Breast epithelium (tissue), 4 donors: Measurements from ENCODE around the gene MECR. TPM values are rescaled to one million over a fixed set of nuclear protein-coding genes. Genes with fewer than 3 reads are reported as not detected.
"Not testable (repeated sequence)": the region's sequence is repeated elsewhere in the genome, so short reads cannot be mapped to it uniquely, and the experiment has no call there.

Experiments used
- DNase-seq, 2 donors: peaks; one replicate each; pipeline ENCODE4 v3.0.0-alpha.2; 2019; ENCODE audit warnings: low spot score in 2 of 2
- H3K27ac ChIP-seq, 2 donors: fragments of 200-600 bp; sonication (generic) in 1 of 2; one replicate each; pipeline ENCODE4 v1.5.1; 2016 to 2019; ENCODE audit warnings: mild to moderate bottlenecking in 1 of 2
- H3K27me3 ChIP-seq, 2 donors: fragments of 200-600 bp; sonication (generic) in 1 of 2; one replicate each; pipeline versions ENCODE4 v1.5.1 to v1.6.0; 2017 to 2019; ENCODE audit warnings: control low read depth in 1 of 2, mild to moderate bottlenecking in 1 of 2
- H3K36me3 ChIP-seq: fragments of 200-600 bp; one replicate; pipeline ENCODE4 v1.5.1; 2019
- H3K4me1 ChIP-seq, 2 donors: fragments of 200-600 bp; sonication (generic); one replicate each; pipeline ENCODE4 v1.5.1; 2016 to 2019; ENCODE audit warnings: control low read depth in 1 of 2
- H3K4me3 ChIP-seq, 3 donors: fragments of 200-600 bp; sonication (generic); 1 replicate in 2 of 3; 2 replicates in 1 of 3; pipeline ENCODE4 v1.5.1; 2016 to 2019; ENCODE audit warnings: mild to moderate bottlenecking in 3 of 3, moderate library complexity in 2 of 3
- H3K9me3 ChIP-seq, 2 donors: fragments of 200-600 bp; sonication (generic) in 1 of 2; one replicate each; pipeline ENCODE4 v1.5.1; 2016 to 2019; ENCODE audit warnings: control low read depth in 1 of 2
- POLR2A ChIP-seq: fragments of 450-650 bp; IDR thresholded peaks from one replicate; pipeline ENCODE4 v1.6.1; 2016; ENCODE audit warnings: antibody characterized with exemption, mild to moderate bottlenecking, moderate library complexity
- POLR2AphosphoS5 ChIP-seq, 3 donors: sonication (generic); formaldehyde crosslinking; IDR thresholded peaks; one replicate each; pipeline ENCODE4 v1.6.1; 2017; ENCODE audit warnings: antibody characterized with exemption in 3 of 3
- intact Hi-C: fragments of 100-400 bp; cut with DNase I; formaldehyde crosslinking; loops from one replicate; pipeline ENCODE4 v1.15.1; 2023; ENCODE audit warnings: low total_unique reads
- total RNA-seq, 3 donors: library from RNA; depleted of rRNA; stranded (reverse); fragments of >200 nt; gene quantifications; one replicate each; pipeline ENCODE4 v1.1.0, GENCODE V29; 2016
- TF ChIP-seq, protein P1 (sequence below), 3 donors: fragments of 450-650 bp; IDR thresholded peaks; one replicate each; pipeline ENCODE4 v1.5.1; 2016 to 2017; ENCODE audit warnings: antibody characterized with exemption in 3 of 3, mild to moderate bottlenecking in 3 of 3, moderate library complexity in 3 of 3

Gene MECR
- total RNA-seq, 3 donors from 2014 or later, result 21.0 to 23.3 (median 21.3) TPM

DNA sequence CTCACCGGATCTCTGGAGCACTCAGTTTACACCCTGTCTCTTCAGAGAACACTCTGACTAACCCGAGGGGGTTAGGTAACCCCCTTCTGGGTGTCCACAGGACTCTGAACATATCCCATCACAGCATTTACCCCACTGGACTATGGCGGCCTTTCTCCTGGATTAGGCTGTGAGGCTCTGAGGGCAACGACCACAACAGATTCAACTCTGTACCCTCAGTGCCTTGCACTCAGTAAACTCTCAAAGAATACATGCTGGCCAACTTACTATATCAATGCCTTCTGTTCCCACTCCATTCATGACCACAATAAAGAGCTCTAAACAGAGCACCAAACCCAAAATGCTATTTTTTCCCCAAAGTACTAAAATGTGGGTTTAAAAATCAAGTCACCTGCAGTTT, 5.4 kb downstream of the MECR start:
- intact Hi-C loops, result no loop called here
- Histone ChIP-seq H3K27ac (no peak overlapping the region), H3K4me3 (no peak overlapping the region), H3K36me3 (no peaks in the 10 kb centered on the region), H3K27me3 (no peaks in the 10 kb centered on the region), H3K4me1 (no peaks in the 10 kb centered on the region), H3K9me3 (no peaks in the 10 kb centered on the region)
- TF ChIP-seq POLR2AphosphoS5 (IDR thresholded peaks at IDR 0.05), result no peak
- TF ChIP-seq, protein P1, sequence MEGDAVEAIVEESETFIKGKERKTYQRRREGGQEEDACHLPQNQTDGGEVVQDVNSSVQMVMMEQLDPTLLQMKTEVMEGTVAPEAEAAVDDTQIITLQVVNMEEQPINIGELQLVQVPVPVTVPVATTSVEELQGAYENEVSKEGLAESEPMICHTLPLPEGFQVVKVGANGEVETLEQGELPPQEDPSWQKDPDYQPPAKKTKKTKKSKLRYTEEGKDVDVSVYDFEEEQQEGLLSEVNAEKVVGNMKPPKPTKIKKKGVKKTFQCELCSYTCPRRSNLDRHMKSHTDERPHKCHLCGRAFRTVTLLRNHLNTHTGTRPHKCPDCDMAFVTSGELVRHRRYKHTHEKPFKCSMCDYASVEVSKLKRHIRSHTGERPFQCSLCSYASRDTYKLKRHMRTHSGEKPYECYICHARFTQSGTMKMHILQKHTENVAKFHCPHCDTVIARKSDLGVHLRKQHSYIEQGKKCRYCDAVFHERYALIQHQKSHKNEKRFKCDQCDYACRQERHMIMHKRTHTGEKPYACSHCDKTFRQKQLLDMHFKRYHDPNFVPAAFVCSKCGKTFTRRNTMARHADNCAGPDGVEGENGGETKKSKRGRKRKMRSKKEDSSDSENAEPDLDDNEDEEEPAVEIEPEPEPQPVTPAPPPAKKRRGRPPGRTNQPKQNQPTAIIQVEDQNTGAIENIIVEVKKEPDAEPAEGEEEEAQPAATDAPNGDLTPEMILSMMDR (IDR thresholded peaks at IDR 0.05), result no peak
- no peak for TF ChIP-seq POLR2A
- DNase-seq, result no peak

DNA sequence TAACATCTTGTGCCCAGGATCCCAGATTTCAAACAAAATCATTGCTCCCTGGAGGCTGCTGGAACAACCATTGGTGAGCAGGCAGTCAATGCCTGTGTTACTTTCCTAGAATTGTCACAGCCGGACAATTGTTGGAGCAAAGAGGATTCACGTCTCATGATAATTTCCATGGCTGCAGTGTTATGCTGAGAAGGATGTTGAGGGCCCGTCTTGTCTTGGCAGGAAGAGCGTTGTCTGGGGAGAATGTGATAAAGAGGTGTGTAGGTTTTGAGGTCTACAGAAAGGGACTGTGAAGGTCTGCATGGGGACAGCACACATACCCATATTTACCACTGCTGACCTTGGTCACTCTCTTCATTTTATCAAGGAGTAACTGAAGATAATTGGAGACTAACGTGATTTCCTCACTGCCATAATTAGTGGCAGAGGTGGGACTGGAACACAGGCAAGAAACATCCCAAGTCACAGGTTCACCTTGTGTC, 6.3 kb downstream of the MECR start:
- no peak for DNase-seq
- Histone ChIP-seq H3K9me3 (no peaks in the 10 kb centered on the region), H3K36me3 (no peaks in the 10 kb centered on the region), H3K27ac (no peak overlapping the region), H3K27me3 (no peaks in the 10 kb centered on the region), H3K4me1 (no peaks in the 10 kb centered on the region), H3K4me3 (no peak overlapping the region)
- TF ChIP-seq, protein P1 (IDR thresholded peaks at IDR 0.05), result no peak
- TF ChIP-seq POLR2A, result no peak
- TF ChIP-seq POLR2AphosphoS5 (IDR thresholded peaks at IDR 0.05), result no peak
- intact Hi-C loops, result no loop called here

DNA sequence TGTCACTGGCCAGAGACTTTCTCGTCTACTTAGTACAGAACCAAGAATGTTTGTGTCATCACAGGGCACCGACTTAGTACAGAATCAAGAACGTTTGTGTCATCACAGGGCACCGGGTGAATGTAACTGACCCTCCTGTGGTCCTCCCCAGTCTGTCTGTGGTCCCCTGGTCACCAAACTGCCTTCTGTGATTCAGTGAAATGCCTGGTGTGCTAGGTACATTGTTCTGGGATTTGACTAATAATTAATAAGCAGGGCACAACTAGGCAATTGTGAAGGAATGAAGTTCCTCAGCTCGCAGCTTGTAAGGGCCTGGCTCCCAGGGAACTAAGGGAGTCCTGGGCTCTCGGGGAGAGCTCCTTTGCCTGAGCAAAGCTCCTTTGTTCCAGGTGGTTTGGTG, 7.2 kb downstream of the MECR start:
- Histone ChIP-seq H3K36me3 (no peaks in the 10 kb centered on the region), H3K9me3 (no peaks in the 10 kb centered on the region), H3K27me3 (no peaks in the 10 kb centered on the region), H3K27ac (no peak overlapping the region), H3K4me3 (no peak overlapping the region), H3K4me1 (no peaks in the 10 kb centered on the region)
- intact Hi-C loops, result no loop called here
- DNase-seq, result no peak
- TF ChIP-seq POLR2AphosphoS5 (IDR thresholded peaks at IDR 0.05) (no peak), POLR2A (no peak)
- TF ChIP-seq, protein P1 (IDR thresholded peaks at IDR 0.05), result no peak

DNA sequence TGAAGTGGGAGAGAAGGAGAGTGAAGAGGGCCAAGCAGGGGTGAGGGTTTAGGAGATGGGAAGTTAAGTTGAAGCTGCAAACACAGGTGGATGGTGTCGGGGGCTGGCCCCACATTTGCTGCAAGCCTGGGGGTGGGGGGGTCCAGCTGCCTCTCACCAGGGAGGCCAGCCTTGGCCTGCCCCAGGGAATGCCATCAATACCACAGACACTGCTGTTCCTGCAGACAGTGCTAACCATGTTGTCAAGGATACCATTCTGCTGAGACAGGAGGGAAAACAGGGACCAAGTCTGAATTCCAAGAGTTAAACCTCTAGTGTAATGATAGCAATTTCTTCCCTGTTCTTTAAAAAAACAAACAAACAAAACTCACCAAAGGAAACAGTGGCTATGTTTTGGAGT, 8.0 kb downstream of the MECR start:
- H3K27ac ChIP-seq, result no peak overlapping the region
- intact Hi-C loops, result no loop called here
- no peaks in the 10 kb centered on the region for H3K36me3 ChIP-seq
- H3K9me3 ChIP-seq, result no peaks in the 10 kb centered on the region
- no peak overlapping the region for H3K4me3 ChIP-seq
- DNase-seq, result no peak
- H3K27me3 ChIP-seq, result no peaks in the 10 kb centered on the region
- TF ChIP-seq, protein P1 (IDR thresholded peaks at IDR 0.05), result no peak
- no peak for TF ChIP-seq POLR2AphosphoS5 (IDR thresholded peaks at IDR 0.05)
- no peak for TF ChIP-seq POLR2A
- H3K4me1 ChIP-seq, result no peaks in the 10 kb centered on the region

DNA sequence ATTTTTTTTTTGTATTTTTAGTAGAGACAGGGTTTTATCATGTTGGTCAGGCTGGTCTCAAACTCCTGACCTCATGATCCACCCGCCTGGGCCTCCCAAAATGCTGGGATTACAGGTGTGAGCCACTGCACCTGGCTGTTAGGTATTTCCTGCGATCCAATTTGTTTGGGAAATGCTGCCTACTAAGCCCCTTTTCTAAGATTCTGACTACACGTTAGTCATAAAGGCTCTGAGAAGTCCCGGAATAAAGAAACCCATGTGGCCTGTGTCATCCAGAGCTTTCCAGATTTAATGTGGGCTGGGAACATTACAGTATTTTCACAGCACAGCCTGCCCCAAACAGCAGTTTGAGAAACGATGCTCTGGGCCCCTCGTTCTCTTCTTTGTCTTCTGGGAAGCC, 8.5 kb downstream of the MECR start:
- H3K36me3 ChIP-seq, H3K27ac ChIP-seq, H3K4me1 ChIP-seq, intact Hi-C loops, H3K4me3 ChIP-seq, H3K9me3 ChIP-seq, DNase-seq, H3K27me3 ChIP-seq: not testable (repeated sequence)

DNA sequence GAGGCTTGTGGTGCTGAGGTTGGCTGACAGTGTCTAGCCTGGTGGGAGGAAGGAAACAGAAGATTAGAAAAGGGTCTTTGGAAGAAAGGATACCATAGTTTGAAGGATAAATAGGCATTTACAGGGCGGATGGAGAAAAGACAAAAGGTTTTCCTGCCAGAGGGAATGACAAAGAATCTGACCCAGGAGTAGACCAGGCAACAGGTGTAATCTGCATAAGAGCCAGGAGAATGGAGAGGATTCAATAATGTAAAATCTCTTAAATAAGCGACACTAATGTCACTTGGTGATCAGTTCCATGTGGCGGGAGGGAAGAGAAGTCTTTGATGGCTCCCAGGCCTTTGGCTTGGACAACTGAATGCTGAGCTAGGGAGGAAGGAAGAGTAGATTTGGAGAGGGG, 9.4 kb downstream of the MECR start:
- no peaks in the 10 kb centered on the region for H3K36me3 ChIP-seq
- TF ChIP-seq, protein P1 (IDR thresholded peaks at IDR 0.05), result no peak
- no peak for TF ChIP-seq POLR2A
- TF ChIP-seq POLR2AphosphoS5 (IDR thresholded peaks at IDR 0.05), result no peak
- no peak for DNase-seq
- H3K9me3 ChIP-seq, result no peaks in the 10 kb centered on the region
- intact Hi-C loops, result no loop called here
- H3K27ac ChIP-seq, result no peak overlapping the region
- no peak overlapping the region for H3K4me3 ChIP-seq
- no peaks in the 10 kb centered on the region for H3K27me3 ChIP-seq
- H3K4me1 ChIP-seq, result no peaks in the 10 kb centered on the region
